DMS153 (cell line): ENCODE data around the gene C15orf39.
"Not testable (repeated sequence)": the region's sequence is repeated elsewhere in the genome, so short reads cannot be mapped to it uniquely, and the experiment has no call there.

Experiments
- DNase-seq: peaks from one replicate; lab custom pipeline; 2025; lab: John Stamatoyannopoulos, UW

Gene C15orf39

DNA sequence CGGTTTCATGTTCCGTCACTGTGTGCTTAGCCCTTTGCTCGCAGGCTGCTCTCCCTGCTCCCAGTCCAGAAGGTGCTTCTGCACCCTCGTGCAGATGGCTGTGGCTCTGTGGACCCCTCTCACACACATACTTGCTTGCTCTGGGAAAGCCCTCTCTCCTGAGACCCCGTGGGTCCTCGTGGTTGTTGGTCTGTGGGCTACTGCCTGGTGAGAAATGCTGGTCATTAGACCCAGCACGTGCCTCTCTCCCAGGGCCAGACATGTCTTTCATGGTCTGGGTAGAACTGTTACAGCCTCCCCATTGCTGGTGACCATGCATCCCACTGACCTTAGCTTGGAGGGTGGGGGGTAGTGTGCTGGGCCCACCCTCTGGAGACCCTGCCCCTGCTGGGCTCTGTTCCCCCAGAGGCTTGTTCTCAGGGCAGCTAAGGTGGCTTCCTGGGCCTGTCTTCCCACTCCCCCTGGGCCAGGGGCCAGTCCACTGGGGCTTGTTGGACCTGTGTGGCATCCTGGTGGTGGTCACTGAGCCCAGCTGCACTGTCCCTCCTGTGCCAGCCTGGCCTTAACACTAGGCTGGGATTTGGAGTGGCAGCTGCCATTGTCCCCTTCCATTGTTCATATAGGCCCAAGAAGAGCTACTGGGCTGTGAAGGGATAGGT lies 10.6 kb downstream of the C15orf39 start:
- DNase-seq: no peak

DNA sequence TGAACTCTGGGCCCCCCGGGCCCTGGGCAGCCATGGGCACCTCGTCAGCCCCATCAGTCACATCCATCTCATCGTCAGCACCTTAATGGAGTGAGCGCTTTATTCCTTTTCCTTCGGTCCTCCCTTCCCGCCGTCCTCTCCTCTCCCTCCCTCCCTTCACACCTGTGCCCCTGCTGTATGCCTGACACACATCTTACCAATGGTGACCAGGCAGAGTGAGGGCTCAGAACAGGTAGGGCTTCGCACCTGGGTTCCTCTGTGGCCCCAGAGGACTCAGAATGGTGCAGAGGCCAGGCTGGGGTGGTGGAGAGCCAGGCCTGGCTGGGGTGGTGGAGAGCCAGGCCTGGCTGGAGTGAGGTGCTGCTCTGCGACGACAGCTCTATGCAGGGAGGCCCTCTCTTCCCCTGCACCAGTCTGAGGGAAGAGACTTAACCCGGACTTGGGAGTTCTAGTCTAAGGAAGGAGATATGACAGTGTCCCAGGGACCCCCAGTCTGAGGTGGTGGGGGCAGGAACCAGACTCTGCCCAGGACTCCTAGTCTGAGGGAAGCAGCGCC lies 11.6 kb downstream of the C15orf39 start:
- DNase-seq: no peak

DNA sequence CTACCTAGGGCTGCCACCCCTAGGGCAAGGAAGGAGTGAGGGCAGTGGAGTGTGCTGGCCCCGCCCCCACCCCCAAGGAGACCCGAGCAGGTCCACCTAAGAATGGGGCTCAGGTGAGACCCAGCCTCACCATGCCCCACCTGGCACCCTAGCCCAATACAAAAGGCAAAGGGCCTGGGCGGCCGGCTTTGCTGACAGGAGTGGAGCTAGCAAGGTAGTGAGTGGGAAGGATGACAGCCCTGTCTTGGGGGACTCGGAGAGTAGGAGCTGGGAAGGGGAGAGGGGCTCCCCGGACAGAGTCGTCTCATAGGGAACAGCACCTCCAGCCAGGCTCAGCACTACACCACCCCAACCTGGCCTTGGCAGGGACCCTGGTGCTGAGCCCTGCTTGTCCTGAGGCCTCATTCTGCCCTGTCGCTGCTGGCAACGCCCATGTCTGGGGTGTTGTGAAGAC lies 12.1 kb downstream of the C15orf39 start:
- no peak for DNase-seq

DNA sequence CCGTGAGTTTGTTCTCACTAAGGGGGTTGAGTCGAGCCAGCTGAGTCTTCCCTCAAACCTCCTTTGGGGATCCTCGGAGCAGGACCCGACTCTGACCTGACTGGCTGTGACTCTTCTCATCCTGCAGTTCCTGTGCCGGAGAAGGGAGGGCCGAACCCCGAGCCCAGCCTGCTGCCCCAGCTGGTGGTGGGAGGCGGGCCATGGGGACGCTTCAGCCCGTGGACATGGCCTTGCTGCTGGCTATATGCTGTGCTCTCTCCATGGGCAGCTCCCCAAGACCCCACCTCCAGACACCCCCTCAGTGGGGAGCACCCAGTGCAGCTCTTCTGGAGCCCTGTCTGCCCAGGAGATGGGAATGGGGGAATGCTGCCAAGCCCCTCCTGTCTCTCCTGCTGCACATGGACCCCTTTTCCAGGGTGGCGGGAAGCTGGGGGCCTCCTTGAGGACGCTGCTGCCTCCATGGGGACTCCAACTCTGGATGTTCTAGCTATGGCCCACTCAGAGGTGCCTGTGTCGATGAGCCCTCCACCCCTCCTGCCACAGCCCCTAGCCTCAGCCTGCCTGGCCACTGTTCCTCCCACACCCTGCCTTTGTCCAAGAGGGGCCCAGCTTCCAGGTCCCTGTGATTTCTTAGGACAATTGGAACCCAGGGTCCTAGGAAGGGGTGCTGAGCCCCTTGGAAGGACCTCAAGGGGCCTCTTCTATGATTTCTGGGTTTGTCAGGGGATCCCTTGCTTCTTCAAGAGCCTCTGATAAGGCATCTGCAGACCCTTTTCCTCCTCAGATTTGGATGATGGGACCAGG lies 12.8 kb downstream of the C15orf39 start:
- no peak for DNase-seq

DNA sequence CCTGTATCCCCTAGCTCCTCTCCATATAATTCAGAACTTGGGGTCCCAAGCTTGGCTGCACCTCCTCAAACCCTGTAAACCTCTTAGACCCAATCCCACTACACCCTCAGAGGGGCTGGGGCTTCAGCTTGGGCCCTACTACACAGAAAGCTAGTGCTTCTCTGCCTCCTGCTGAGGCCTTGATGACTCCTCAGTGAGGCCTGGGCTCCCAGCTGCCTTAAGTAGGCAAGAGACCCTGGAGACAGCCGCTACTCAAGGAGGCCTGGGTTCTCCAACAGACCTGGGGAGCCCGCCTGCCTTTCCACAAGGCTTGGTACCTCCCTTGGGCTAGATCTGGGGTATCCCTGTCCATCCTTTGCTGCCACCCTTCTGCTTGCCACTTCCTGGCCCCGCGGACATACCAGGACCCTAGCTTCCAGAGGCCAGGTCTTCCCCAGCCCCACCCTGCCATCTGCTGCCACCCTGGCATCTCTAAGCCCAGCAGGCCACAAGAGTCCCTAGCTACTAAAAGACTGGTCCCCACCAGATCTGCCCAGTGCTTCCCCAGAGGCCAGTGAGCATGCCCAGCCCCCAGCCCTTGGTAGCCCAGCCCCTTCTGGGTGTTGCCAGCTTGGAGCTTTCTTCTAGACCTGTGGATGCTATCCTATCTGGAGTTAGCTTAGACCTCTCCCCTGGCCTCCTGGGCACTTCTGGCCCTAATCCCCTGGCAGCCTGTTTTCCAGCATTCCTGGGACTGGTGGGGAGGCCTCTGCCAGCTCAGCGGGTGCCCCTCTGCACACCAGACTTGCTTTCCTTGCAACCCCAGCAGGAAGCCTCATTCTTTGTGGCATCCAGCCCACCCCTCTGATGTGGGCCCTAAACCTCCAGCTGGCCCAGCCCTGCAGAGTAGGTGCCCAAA lies 13.7 kb downstream of the C15orf39 start:
- DNase-seq: no peak

DNA sequence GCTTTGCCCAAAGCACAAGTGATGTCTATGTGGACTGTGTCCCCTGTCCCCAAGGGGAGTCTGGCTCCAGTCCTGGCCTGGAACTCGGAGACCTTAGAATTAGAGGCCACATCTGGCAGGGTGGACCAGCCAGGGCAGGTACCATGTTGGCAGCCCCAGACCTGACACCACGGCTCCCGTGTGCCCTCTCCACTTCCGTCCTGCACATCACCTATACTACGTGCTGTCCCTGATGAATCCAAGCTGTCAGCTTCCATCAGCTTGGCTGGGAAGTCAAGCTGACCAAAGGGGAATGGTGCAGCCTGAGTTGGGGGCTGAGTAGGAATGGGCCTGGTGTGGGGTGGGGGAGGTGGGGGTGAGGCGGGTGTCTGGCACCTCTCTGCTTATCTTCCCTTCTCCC lies 15.3 kb downstream of the C15orf39 start:
- DNase-seq: no peak

DNA sequence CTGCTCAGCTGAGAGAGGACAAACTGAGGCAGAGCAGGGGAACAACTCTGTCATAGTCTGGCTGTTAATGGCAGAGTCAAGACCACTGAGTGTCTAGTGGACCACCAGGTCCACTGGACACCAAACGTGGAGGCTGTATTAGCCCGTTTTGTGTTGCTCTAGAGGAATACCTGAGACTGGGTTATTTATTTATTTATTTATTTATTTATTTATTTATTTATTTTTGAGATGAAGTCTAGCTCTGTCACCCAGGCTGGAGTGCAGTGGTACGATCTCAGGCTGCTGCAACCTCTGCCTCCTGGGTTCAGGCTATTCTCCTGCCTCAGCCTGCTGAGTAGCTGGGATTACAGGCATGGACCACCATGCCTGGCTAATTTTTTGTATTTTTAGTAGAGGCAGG lies 15.9 kb downstream of the C15orf39 start:
- not testable (repeated sequence) for DNase-seq

DNA sequence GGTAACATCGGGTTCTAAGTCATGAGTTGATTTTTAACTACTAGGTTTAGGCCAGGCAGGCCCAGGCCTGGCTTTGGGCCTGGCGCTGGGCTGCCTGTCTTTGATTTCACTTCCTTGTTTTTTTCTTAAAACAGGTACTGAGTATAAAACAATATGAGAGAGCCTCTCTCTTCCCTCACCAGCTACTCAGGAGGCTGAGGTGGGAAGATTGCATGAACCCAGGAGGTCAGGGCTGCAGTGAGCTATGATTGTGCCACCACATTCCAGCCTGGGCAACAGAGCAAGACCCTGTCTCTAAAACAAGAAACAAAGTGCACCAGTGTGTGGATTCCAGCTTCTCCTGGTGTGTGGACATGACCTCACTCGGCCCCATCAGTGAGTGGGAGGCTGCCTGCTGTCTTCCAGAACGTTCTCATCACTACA lies 17.8 kb downstream of the C15orf39 start:
- DNase-seq: not testable (repeated sequence)

DNA sequence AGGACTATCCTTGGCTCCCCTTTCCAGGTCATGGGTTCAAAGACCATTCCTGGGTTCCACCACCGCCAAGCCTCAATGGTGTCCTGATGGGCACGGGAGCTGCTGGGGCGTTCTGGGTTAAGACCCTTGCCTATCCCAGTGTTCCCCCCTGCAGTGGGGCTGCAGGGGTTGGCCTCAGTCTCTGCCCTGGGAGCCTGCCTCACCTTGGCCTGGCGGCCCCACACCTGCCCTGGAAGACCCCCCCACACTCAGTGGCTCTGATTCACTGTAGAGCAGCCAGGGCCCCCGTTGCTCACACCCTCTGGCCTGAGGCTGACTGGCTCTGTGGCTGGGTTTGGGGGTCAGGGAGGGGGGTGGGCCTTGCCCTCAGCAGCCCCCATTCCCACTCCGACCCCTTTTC lies 22.0 kb downstream of the C15orf39 start:
- no peak for DNase-seq

DNA sequence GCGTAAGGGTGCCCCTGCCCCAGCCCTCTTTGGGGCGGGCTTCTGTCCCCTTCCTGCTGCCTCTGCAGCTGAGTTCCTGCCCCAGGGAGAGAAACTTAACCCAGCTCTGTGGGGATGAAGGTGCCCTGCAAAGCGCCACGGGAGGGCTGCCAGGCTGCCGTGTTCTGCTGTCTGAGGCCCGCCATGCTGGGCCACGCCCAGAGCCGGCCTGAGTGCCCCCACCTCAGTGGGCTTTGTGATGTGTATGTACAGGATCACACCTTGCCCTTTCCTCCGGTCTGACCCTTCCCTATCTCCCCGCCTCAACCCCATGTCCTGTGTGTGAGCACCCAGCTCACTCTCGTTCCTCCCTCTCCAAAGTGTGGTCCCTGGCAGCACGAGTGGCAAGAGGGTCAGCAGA lies 22.6 kb downstream of the C15orf39 start:
- DNase-seq: no peak

DNA sequence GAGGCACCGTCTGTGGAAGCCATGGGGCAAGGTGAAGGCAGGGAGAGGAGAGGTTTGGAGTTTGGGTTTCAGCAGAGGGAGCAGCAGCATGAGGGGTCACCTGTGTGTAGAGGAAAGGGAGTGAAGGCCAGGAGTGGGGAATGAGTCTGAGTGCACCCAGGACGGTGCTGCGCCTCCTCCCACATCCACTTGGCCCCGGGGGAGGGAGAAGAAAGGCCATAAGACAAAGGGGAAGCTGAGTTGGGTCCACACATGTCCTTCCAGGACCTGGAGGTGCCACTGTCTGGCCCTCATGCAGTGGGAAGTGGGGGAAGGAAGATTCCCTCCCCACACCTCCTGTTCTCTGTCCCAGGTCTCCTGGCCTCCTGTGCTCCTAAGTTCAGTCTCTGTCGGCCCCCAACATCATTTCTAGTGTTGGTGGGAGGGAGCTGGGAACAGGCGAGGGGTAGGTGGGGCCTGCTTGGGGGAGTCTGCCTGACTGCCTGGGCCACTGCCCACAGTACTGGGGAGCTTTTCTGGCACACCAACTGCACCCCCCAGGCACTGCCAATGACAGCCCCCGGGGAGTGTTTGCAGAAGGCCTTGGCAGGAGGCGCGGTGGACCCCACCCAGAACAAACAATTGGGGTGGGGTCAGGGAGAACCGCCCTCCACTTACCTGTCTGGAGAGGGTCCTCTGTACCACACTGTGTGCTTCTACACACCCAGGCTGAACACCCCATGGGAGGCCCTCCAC lies 23.6 kb downstream of the C15orf39 start:
- not testable (repeated sequence) for DNase-seq

DNA sequence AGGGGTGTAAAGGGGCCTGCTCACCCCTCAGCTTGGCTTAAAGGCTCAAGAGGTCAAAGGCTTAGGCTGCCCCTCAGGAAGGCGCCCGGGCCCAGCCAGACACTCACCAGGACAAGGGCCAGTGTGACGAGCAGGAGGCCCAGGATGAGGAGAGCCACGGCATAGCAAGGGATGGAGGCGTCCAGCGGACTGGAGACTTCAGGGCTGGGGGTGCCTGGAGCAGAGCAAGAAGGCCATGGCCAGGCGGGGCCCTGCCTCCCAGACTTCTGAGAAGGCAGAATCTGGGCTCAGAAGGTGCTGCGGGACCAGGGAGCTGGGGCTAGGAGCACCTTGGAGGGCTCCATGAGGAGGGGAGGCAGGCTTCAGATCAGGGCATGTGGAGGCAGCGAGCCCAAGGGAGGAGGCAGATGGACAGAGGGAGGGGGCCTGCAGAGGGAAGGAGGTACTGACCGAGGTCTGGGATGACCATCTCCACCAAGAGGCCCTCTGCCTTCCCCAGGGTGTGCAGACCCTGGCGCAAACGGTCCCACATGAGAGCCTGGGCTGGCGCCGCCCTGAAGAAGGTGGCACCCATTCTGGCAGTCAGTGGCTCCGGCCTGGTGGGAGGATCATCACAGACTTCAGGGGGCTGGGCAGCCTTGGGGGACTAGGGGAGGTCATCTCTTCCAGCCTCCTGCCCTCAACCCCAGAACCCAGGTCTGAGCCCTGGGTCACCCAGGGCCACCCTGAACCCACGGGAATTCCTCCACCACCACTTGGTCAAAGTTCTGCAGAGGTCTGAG lies 24.5 kb downstream of the C15orf39 start:
- no peak for DNase-seq

DNA sequence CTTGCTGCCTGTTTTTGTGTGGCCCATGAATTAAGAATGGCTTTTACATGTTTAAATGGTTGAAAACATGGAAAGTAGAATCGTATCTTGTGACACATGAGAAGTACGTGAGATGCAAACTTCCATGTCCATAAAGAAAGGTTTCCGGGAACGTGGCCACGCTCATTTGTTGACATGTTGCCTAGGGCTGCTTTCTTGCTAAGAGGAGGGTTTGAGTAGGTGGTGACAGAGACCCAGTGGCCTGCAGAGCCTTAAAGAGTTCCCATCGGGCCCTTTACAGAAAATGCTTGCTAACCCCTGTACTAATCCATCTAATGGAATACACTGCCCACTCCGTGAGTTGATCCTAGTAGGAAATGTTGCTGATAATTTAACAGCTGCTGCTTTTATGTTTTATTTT lies 25.4 kb downstream of the C15orf39 start:
- DNase-seq: not testable (repeated sequence)

DNA sequence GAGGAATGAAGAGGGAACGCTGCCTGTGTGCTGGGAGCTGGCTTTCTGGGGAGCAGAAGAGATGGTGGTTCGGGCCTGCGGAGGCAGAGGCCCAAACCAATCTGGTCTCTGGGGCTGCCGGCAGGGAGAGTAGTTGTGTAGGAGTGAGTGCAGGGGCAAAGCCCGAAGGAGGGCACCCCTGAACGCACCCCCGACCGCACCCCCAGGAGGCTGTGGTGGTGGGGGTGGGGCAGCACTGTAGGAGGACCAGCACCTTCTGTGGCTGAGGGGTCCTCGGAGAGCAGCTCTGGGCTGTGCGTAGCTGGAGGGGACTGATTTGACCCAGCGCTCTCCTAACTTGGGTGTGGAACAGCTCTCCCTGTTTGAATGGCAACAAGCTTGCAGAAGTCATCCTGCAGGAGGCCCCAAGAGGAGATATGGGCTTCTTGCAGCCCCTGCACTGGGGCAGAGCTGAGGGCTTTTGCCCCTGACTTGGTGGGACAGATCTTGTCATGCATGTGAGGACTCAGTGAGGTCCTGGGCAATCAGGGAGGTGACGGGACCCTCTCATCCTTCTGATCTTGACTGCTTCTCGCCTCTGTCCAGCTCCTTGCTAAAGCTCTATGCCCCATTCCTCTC lies 26.1 kb downstream of the C15orf39 start:
- DNase-seq: no peak

DNA sequence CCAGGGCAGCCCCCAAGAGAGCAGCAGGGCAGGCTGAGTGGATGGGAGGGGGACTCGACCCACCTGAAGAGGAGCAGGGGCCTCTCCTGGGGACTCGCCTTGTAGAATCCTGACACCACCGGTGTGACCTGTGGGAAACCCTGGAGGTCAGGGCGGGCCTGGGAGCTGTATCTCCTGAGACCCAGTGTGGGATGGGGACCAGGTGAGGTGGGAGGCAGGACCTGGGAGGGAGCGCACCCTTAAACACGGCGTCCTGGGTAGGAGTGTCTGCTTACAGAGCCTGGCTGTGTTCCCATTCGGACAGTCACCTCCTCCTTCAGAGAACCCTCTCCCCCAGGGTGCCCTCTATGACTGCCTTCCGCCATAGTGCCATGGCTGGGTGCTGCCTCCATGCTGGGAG lies 27.1 kb downstream of the C15orf39 start:
- DNase-seq: no peak

DNA sequence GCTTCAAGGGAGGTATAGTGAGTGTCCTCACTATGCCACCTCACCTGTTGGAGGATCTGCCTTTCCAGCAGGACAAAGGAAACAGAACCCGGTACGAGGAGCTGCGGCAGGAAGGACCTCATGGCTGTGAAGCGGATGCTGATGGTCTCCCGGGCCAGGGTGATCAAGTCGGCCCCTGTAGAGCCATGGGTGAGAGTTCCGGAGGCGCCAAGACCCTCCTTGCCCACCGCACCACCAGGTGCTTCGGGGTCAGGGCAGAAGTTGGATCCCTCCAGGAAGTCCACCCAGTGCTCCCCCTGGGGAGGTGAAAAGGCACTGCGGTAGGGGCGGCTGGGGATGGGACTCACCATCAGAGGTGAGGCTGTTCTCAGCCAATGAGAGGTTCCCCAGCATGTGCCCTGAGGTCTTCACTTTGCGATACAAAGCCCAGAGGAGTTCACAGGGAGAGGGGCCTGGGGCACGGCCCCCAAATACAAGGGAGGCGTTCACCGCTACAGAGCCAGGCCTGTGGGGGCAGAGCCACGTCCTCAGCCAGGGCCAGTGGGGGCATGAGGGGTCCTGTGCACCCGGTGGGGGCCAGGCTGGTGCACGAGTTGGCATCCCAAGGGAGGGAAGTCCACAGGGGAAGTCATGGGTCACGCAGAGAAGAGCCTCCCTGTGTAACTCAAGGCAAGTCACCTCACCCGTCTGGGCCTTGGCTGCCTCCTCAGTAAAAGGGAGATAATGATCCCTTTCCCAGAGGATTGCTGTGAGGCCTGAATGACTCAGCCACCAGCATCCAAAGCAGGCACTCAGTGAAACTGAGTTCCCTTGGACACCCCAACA lies 27.7 kb downstream of the C15orf39 start:
- DNase-seq: no peak

DNA sequence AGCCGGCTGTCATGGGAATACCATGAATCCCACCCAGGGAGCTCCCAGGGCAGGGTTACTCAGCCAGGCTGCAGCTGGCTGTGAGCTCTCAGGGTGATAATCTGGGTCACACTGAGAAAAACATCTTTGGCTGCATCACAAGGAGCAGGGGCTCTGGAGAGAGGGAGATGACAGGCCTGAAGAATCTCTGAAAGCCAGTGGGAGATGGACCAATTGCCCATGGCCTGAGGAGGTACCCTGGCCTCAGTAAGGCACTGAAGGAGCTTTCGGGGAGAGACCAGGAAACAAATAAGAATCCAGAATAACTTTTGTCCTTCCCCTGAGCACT lies 28.3 kb downstream of the C15orf39 start:
- DNase-seq: no peak

DNA sequence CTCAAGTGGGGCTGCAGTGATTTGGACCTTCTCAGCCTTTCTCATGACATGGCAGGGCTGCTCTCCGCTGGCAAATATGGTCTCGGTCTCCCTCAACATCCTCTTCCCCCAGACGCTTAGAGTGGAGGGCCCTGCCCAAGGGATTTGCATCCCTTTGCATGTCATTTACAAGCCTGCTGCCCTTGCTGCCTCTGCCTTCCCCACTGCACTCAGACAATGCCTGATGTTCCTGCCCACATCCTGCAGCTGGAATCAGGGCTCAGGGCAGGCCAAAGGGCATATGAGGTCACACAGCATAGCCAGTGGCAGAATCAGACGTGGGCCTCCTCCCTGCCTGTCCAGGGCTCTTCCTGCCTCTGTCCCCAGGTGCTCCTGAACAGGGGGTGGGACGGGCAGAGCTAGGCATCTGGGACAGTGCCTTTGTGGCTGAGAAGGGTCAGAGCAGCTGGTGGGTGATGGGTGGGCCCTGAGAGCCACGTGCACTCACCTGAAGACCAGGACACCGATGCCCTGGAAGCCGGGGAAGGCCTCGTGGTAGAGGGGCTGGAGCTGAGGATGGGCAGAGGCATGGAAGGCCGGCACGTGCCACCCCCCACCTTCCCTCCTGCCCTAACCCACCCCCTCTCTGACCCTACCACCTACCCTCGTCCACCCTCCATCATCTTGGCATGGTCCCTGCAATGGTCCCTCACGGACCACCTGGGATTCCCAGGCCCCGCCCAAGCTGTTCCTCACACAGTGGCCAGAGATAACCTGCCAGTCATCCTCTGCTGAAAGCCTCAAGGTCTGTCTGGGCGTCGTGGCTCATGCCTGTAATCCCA lies 29.1 kb downstream of the C15orf39 start:
- no peak for DNase-seq

DNA sequence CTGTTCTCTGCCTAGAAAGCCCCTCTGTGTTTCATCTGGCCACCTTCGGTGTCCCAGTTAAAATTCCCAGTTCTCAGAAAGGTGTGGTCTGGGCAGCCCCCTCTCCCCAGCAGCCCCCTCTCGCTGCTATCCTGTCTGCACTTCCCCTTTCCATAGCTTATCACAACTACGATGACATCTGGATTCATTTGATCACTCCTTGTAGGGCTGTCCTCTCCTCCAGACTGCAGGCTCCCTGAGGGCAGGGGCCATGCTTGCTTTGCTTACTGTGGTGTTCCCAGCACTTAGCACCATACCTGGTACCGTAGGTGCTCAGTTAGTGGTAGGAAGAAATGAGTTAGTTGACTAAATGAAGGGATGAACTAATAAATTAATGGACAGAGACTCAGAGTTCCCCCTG lies 30.2 kb downstream of the C15orf39 start:
- no peak for DNase-seq
